IPS DF 6.9 (cell line): ENCODE data around the gene VDAC2.
A peak's percentile ranks its signal among the peaks of the same experiment; 100 is the strongest.
"Not testable (repeated sequence)": the region's sequence is repeated elsewhere in the genome, so short reads cannot be mapped to it uniquely, and the experiment has no call there.

ENCODE experiments used
- DNase-seq: peaks from one replicate; pipeline ENCODE4 v3.0.0-alpha.2; 2013; ENCODE audit warnings: low read depth, low spot score
- H3K27ac ChIP-seq: one replicate; pipeline ENCODE4 v1.5.1; 2013; ENCODE audit warnings: low read length, control low read depth
- H3K27me3 ChIP-seq: 2 replicates; pipeline ENCODE4 v1.6.1; 2013; ENCODE audit warnings: mild to moderate bottlenecking, low read length; ENCODE audit not compliant: control insufficient read depth, insufficient read depth
- H3K36me3 ChIP-seq: 2 replicates; pipeline ENCODE4 v1.6.1; 2013; ENCODE audit warnings: low read length; ENCODE audit not compliant: control insufficient read depth, insufficient read depth
- H3K4me1 ChIP-seq: 2 replicates; pipeline ENCODE4 v1.6.1; 2013; ENCODE audit warnings: low read length; ENCODE audit not compliant: control insufficient read depth, insufficient read depth
- H3K4me3 ChIP-seq: 2 replicates; pipeline ENCODE4 v1.5.1; 2013; ENCODE audit warnings: mild to moderate bottlenecking, low read length
- H3K9me3 ChIP-seq: 2 replicates; pipeline ENCODE4 v1.6.1; 2013; ENCODE audit warnings: low read length, inconsistent platforms; ENCODE audit not compliant: control insufficient read depth, insufficient read depth
- WGBS: extraction: QIAGEN DNeasy Blood & Tissue Kit; methylation state at CpG from one replicate; pipeline ENCODE4 v1.1.7; 2013; ENCODE audit warnings: mixed read lengths, missing lambda C conversion rate; ENCODE audit not compliant: insufficient read length, insufficient coverage; 5-methylcytosine and 5-hydroxymethylcytosine counted together

Gene VDAC2

DNA sequence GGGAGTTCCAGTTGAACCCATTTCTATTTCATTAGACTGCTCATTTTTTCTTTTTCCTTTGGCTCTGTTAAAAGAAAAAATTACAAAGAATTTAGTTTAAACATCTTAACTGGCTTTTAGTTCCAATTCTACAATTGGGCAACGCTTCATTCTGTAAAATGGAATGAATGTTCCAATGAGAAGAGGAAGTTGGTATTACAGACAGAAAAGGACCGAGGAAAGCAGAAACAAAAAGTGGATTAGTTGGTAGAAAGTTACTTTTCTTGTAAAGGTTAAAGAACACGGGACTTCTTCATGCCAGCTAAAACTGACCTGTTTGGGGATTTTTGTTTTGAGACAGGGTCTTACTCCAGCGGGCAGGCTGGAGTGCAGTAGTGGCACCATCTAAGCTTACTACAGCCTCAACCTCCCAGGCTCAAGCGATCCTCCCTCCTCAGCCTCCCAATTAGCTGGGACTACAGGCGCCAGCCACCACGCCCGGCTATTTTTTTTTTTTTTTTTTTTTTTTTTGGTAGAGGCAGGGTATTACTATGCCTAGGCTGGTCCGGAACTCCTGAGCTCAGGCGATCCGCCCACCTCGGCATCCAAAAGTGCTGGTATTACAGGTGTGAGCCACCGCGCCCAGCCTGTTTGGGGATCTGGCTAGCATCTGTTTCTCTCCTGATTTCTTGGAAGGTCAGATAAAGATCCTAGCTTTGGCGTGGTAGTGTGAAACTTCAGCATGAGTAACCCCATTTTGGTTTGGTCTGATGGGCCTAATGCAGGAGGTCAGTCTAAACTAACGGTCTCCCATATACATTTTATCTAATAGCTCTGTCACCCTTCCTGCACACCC, 1.3 kb upstream of the VDAC2 start:
- no CpG with 5 or more reads among the region's 16 CpGs for WGBS
- Histone ChIP-seq H3K9me3 (no peaks in the 10 kb centered on the region), H3K27ac (no peak overlapping the region), H3K4me3 (no peak overlapping the region; the same call in 1 of the 2 replicates), H3K27me3 (no peaks in the 10 kb centered on the region), H3K36me3 (peaks cover 8% of the 10 kb centered on the region; the same call in 1 of the 2 replicates), H3K4me1 (peaks cover 9% of the 10 kb centered on the region; the same call in 1 of the 2 replicates)
- DNase-seq: no peak

DNA sequence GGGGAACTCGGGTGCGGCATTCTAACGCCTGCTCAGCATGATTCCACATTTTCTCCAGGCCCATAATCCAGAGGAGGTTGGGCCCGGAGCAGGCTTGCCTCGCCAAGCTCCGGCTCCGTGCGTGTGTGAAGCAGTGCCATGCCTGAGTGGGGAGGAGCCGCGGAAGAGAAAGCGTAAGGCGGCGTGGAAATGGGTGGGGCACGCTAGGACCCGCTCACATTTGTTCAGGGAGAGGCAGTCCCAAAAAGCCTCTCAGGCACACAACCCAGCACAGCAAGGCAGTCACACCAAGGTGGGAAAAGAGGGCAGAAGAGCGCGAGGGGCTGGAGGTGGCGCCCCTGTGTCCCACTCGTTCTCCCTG, 695 bp upstream of the VDAC2 start:
- Histone ChIP-seq H3K27ac (no peak overlapping the region), H3K27me3 (no peaks in the 10 kb centered on the region), H3K4me1 (peaks cover 9% of the 10 kb centered on the region; the same call in 1 of the 2 replicates), H3K4me3 (peak overlapping the region; percentile 85), H3K36me3 (peaks cover 8% of the 10 kb centered on the region; the same call in 1 of the 2 replicates), H3K9me3 (no peaks in the 10 kb centered on the region)
- no peak for DNase-seq
- WGBS: no CpG with 5 or more reads among the region's 19 CpGs

DNA sequence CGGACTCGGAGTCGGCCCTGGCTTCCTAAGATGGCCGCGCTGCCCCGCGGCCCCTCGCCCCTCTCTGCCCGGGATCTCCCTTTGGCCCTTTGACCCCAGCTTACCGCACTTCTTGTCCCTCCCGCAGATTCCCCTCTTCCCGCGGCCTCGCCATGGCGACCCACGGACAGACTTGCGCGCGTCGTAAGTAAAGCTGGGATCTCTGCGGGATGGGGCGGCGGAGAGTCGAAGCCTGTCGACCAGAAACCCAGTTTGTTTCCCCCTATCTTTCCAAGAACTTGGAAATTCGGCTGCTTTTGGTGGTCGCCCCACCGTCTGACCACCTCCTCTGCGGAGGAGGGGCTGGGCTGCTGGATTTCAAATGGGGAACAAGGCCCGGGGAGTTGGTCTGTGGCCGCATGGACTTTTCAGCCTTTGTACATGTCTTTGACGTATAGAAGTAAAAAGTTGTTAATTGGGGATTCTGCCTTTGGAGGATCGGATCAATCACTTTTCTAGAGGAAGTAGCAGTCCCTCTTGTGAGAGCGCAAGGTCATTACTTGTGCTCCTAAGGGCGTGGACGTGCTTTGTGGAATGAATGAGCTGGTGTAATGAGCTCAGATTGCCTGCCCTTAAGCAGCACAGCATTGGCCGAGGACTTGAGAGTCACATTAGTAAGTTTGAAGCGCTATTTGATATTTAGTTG, 553 bp downstream of the VDAC2 start:
- no peak for DNase-seq
- WGBS: no CpG with 5 or more reads among the region's 38 CpGs
- no peaks in the 10 kb centered on the region for H3K27me3 ChIP-seq
- H3K4me3 ChIP-seq: peak overlapping the region; percentile 85
- no peaks in the 10 kb centered on the region for H3K9me3 ChIP-seq
- peaks cover 9% of the 10 kb centered on the region; the same call in 1 of the 2 replicates for H3K4me1 ChIP-seq
- H3K27ac ChIP-seq: no peak overlapping the region
- peaks cover 11% of the 10 kb centered on the region; the same call in 1 of the 2 replicates for H3K36me3 ChIP-seq

DNA sequence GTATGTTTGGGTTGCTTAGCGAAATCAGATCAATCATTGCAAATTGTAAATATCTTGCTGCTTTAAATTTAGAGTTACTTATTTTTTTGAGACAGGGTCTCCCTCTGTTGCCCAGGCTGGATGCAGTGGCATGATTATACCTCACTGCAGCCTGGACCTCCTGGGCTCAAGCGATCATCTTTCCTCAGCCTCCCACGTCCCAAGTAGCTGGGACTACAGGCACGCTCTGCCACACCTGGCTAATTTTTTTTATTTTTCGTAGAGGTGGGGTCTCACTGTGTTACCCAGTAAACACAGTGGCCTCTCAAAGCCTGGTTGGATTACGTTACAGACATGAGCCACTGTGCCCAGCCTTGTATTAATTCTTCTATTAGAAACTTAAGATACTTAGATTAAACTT, 1.7 kb downstream of the VDAC2 start:
- no peaks in the 10 kb centered on the region for H3K9me3 ChIP-seq
- peaks cover 13% of the 10 kb centered on the region; the same call in 1 of the 2 replicates for H3K36me3 ChIP-seq
- no peaks in the 10 kb centered on the region for H3K27me3 ChIP-seq
- WGBS: 100% methylated on average over 1 of the region's 6 CpGs
- no peak overlapping the region for H3K27ac ChIP-seq
- H3K4me3 ChIP-seq: no peak overlapping the region
- peaks cover 9% of the 10 kb centered on the region; the same call in 1 of the 2 replicates for H3K4me1 ChIP-seq
- no peak for DNase-seq

DNA sequence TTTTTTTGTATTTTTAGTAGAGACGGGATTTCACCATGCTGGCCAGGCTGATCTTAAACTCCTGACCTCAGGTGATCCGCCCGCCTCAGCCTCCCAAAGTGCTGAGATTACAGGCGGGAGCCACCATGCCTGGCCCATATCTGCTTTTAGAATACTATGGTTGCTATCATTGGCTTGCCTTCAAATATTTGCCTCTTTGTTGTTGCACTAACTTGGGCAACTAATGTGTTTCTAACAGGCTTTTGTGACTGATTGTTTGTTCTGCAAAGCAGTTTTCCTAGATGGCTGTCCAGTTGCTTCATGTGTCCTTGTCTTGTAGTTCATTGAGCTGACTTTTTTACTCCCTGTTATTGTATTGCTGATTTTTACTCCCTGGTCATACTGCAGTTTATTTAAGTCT, 9.7 kb downstream of the VDAC2 start:
- no CpG with 5 or more reads among the region's 4 CpGs for WGBS
- no peaks in the 10 kb centered on the region for H3K9me3 ChIP-seq
- H3K27ac ChIP-seq: no peak overlapping the region
- peaks cover 22% of the 10 kb centered on the region; the same call in 1 of the 2 replicates for H3K36me3 ChIP-seq
- DNase-seq: no peak
- no peaks in the 10 kb centered on the region for H3K27me3 ChIP-seq
- H3K4me1 ChIP-seq: peaks cover 6% of the 10 kb centered on the region
- H3K4me3 ChIP-seq: no peak overlapping the region

DNA sequence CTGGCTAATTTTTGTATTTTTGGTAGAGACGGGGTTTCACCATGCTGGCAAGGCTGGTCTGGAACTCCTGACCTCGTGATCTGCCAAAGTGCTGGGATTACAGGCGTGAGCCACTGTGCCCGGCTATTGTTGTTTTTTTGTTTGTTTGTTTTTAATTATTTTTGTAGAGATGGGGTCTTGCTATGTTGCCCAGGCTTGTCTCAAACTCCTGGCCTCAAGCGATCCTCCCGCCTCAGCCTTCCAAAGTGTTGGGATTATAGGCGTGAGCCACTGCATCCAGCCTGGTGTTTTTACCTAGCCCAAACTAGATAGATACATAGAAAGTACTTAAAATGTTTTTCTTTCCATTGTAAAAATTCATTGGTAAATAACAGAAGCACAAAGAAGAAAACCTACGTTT, 10.9 kb downstream of the VDAC2 start:
- not testable (repeated sequence) for H3K27me3 ChIP-seq, DNase-seq, H3K4me3 ChIP-seq, H3K27ac ChIP-seq, H3K4me1 ChIP-seq, H3K9me3 ChIP-seq
- H3K36me3 ChIP-seq: peaks cover 17% of the 10 kb centered on the region; the same call in 1 of the 2 replicates
- no CpG with 5 or more reads among the region's 8 CpGs for WGBS

DNA sequence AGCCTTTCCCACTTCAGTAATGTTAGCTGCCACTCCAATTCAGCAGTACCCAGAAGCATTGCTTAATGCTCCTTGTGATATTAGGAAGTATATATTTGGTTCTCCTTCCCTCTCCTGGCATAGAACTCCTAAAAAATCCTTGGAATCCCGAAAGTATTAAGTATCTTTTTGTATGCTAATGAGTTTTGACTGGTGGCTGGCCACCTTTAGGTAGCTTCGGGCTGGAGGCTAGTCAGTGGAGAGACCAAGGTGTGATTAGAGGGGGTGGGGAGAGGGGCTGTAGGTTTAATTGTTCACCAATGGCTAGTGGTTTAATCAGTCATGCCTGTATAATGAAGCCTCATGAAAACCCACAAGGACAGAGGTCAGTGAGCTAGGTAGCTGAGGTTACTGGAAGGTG, 12.9 kb downstream of the VDAC2 start:
- H3K4me3 ChIP-seq: no peak overlapping the region
- H3K27me3 ChIP-seq: no peaks in the 10 kb centered on the region
- peak overlapping the region; percentile 35 for H3K27ac ChIP-seq
- H3K9me3 ChIP-seq: no peaks in the 10 kb centered on the region
- H3K36me3 ChIP-seq: peaks cover 11% of the 10 kb centered on the region; the same call in 1 of the 2 replicates
- peaks cover 9% of the 10 kb centered on the region for H3K4me1 ChIP-seq
- WGBS: no CpG with 5 or more reads among the region's 2 CpGs
- no peak for DNase-seq

DNA sequence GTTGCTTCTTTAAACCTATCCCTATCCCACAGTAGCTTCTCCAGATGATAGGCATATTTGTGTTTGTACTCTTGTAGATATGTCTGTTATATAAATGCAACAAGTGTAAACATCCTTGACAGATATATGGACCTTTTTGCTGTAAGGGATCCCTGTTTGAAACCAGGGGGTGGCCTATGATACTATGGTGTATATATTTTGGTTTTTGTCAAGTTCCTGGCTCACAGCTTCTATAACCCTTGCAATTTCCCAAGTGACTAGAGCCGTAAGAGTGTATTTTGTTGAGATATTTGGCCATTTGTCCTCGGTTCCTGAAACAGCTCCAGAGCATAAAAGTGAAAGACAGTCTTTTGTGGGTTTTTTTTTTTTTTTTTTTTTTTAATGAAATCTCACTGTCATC, 15.5 kb downstream of the VDAC2 start:
- Histone ChIP-seq H3K9me3 (no peaks in the 10 kb centered on the region), H3K27ac (no peak overlapping the region), H3K36me3 (peaks cover 3% of the 10 kb centered on the region; the same call in 1 of the 2 replicates), H3K4me3 (no peak overlapping the region), H3K27me3 (no peaks in the 10 kb centered on the region), H3K4me1 (peaks cover 9% of the 10 kb centered on the region)
- no peak for DNase-seq
- WGBS: no CpG with 5 or more reads among the region's 2 CpGs

DNA sequence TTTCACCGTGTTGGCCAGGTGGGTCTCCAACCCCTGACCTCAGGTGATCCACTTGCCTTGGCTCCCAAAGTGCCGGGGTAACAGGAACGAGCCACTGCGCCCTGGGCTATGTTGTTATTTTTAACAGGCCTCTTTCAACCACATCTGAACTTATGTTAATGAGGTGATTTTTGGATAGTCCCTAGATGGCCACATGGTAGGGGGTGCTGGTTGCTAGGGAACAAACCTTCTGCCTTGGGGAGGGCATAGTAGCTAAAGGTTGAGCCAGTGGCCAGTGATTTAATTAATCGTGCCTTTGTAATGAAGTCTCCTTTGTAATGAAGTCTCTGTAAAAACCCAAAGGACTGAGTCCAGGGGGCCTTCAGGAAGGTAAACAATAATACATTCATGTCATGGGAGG, 16.1 kb downstream of the VDAC2 start:
- peaks cover 9% of the 10 kb centered on the region for H3K4me1 ChIP-seq
- DNase-seq: no peak
- H3K27ac ChIP-seq: no peak overlapping the region

DNA sequence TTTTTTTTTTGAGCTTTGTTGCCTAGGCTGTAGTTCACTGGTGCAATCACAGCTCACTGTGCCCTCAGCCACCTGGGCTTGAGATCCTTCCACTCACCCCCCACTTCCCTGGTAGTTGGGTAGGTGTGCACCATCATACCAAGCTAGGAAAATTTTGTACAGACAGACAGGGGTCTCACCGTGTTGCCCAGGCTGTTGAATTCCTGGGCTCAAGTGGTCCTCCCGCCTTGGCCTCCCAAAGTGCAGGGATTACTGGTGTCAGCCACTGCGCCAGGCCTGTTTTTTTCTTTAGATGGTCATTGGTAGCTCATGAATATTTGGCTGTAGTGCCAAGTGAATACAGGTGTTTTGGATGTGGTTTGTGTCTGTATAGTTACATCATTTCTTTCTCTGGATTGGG, 17.7 kb downstream of the VDAC2 start:
- no CpG with 5 or more reads among the region's 3 CpGs for WGBS
- H3K36me3 ChIP-seq: peaks cover 13% of the 10 kb centered on the region; the same call in 1 of the 2 replicates

More for the DNA sequence above, 16.1 kb downstream of the VDAC2 start:
- Histone ChIP-seq H3K36me3 (peaks cover 7% of the 10 kb centered on the region; the same call in 1 of the 2 replicates), H3K27me3 (no peaks in the 10 kb centered on the region), H3K9me3 (no peaks in the 10 kb centered on the region), H3K4me3 (no peak overlapping the region)
- no CpG with 5 or more reads among the region's 5 CpGs for WGBS

More for the DNA sequence above, 17.7 kb downstream of the VDAC2 start:
- Histone ChIP-seq H3K27me3 (no peaks in the 10 kb centered on the region), H3K4me3 (no peak overlapping the region), H3K27ac (no peak overlapping the region), H3K9me3 (no peaks in the 10 kb centered on the region), H3K4me1 (peaks cover 7% of the 10 kb centered on the region)
- DNase-seq: no peak
